Stimulated activated CD8-positive, alpha-beta memory T cell treated with anti-CD3 and anti-CD28 coated beads, Interleukin-7, amount 100 ng/mL, for 48 hours (primary cell): Measurements from ENCODE around the gene KCNH2.
"Not testable (repeated sequence)": the region's sequence is repeated elsewhere in the genome, so short reads cannot be mapped to it uniquely, and the experiment has no call there.

Experiments
- DNase-seq, 2 donors: peaks; one replicate each; pipeline ENCODE4 v3.0.0-alpha.2; 2020; ENCODE audit warnings: low read depth in 1 of 2; ENCODE audit errors: extremely low read depth in 1 of 2

Gene KCNH2

GRCh38 chr7:151012911-151013347 is 34.8 kb upstream of the KCNH2 start:
- DNase-seq: no peak

DNA sequence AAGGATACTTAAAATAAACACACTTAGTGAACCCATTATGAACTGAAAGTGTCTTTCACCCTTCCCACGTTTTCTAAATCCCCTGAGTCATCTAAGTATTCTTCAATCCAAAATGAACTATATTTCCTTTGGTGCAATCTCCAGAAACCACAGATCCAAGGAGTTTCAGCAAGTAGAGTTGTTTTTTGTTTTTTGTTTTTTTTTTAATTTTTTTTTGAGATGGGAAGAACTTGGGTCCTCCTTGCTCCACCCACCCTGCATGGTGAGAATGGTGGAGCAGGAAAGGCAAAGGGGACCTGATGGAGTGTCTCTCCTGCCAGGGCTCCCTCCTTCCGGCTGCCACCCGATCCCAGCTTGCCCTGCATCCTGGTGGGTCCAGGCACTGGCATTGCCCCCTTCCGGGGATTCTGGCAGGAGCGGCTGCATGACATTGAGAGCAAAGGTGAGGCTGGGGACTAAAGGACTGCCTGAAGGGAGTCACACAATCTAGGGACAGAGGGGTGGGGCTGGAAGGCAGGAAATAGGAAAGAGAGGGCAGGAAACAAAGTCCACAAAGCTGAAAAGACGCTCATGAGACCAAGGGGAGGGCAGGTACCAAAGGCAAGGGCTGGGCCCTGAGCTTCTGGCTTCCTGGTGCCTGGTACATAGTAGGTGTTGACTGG is 34.0 kb upstream of the KCNH2 start:
- DNase-seq: no peak

GRCh38 chr7:151011616-151012015 is 33.5 kb upstream of the KCNH2 start:
- DNase-seq: not testable (repeated sequence)

GRCh38 chr7:151011097-151011409 is 32.9 kb upstream of the KCNH2 start:
- no peak for DNase-seq

DNA sequence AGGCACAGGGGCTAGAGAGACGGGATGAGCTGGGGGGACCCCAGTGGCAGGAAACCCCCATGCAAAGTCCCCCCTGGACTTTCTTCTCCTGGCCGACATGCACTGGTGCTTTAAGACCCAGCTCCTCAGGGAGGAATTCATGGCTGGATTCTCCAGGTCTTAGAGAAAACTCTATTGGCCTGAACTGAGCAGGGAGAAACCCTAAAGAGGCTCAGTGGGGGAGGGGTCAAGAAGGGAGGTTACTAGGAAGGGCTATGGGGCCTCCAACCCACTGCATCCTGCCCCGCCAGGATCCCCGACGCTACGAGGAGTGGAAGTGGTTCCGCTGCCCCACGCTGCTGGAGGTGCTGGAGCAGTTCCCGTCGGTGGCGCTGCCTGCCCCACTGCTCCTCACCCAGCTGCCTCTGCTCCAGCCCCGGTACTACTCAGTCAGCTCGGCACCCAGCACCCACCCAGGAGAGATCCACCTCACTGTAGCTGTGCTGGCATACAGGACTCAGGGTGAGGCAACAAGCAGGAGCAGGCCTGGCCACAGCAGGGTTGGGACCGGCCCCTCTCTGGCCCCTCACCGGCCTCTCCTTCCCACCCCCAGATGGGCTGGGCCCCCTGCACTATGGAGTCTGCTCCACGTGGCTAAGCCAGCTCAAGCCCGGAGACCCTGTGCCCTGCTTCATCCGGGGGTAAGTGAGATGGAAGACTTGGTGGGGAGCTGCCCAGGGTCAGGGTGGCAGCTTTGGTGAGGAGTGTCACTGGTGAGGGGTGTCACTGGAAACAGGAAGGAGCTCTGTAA is 32.4 kb upstream of the KCNH2 start:
- no peak for DNase-seq

- no peak for DNase-seq
Observed at GRCh38 chr7:151010037-151010306, 31.9 kb upstream of the KCNH2 start.

GRCh38 chr7:151009327-151010036 is 31.4 kb upstream of the KCNH2 start:
- no peak for DNase-seq

DNA sequence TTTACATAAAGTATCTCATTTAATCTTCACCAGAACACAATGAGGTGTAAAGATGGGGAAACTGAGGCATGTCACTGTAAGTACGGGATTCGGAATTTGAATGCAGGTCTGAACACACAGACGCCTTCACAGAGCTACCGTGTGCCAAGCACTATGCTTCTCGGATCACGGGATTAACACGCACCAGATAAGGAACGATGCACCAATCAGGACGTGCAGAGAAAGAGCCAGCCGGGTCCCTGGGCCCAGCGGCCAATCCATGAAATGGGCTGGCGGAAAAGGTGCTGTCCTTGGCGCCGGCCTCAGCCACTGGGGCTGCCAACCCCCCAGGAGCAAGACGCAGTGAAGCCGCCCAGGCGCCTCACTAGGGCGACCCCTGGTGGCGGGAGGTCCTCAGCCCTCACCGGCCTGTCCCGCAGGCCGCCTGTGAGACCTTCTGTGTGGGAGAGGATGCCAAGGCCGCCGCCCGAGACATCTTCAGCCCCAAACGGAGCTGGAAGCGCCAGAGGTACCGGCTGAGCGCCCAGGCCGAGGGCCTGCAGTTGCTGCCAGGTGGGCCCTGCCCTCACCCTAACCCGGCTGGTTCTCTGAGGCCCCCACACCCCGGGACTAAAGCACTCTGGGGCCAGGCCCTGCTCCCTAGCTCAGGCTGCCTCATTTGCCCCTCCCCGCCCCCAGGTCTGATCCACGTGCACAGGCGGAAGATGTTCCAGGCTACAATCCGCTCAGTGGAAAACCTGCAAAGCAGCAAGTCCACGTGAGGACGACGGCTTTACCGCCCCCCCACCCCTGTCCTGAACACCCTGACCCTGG is 30.6 kb upstream of the KCNH2 start:
- peak; percentile 67 to 75 for DNase-seq

DNA sequence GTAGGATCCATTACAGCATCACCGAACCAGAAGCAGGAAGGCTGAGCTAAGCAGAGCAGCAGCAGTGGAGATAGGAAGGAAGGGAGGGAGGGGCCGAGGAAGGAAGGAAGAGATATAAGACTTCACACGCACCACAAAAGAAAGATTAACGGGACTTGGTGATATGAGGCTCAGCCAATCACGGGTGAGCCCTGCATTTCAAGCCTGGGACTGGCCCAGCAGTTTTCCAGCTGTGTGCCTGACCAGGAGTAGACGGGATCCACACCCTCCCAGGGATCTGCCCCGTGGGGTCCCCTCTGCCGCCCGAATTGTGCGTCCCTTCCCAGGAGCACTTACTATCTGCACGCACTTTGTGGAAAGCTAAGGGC is 30.0 kb upstream of the KCNH2 start:
- DNase-seq: no peak

DNA sequence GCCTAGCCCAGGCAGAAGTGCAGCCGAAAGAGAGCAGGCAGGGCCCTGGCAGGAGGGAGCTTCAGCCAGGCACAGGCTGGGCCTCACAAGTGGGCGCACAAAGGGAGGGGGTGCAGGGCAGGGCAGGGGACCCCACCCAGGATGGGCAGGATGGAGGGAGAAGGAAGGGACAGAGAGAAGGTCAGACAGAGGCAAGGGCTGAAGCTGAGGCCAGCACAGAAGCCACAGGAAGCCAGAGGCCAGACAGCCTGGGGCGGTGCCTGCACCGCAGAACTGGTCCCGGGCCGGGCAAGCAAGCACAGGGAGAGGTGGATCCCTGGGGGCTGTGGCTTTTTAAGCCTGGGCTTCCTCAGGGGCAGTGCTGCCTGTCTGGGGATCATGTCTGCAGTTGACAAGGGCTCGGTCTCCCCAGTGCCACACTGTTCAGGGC is 29.4 kb upstream of the KCNH2 start:
- no peak for DNase-seq

- no peak for DNase-seq
Observed at GRCh38 chr7:151006590-151007300, 28.6 kb upstream of the KCNH2 start.

- no peak for DNase-seq
Observed at GRCh38 chr7:151005566-151005965, 27.4 kb upstream of the KCNH2 start.

DNA sequence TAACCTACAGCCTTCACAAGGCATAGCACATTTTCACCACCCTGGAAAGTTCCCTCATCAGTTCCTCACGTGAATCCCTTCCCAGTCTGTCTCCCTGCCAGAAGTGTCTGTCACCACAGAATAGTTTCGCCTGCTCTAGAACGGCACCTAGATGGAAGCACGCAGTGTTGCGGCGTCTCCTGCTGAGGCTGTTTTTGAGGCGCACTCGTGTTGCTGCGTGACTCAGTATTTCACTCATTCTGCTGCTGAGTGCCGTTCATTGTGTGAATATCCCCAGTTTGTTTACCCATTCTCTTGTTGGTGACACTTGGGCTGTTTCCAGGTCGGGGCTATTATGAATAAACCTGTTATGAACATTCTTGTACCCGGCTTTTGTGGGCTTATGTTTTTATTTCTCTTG is 25.5 kb upstream of the KCNH2 start:
- no peak for DNase-seq

DNA sequence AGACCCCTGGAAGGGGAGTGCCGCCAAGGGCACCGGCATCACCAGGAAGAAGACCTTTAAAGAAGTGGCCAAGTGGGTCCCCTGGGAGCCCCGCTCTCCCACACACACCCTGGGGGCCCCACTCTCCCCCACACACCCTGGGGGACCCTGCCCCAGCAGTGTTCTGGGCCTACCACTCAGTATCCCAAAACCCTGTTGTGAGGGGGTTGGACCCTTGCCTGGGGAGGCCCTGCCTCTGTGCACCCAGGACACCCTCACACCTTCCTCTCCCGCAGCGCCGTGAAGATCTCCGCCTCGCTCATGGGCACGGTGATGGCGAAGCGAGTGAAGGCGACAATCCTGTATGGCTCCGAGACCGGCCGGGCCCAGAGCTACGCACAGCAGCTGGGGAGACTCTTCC is 23.4 kb upstream of the KCNH2 start:
- no peak for DNase-seq

DNA sequence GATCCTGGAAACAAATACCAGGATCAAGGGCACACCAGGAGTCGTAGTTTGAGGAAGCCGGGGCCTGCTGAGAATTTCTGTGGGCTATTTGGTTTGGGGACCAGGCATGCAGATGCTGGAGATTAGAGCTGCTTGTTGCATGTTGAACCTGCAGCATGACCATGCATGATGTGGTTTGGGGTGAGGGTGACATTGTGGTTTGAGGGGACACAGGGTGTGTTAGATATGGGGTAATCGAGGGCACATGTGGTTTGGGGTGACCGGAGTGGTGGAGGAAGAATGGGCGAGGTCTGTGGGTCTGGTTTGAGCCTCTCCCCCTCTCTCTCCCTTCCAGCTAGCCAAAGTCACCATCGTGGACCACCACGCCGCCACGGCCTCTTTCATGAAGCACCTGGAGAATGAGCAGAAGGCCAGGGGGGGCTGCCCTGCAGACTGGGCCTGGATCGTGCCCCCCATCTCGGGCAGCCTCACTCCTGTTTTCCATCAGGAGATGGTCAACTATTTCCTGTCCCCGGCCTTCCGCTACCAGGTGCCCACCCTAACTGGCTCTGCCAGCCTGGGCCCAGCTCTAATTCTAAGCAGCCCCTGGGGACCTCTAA is 22.9 kb upstream of the KCNH2 start:
- no peak for DNase-seq

- no peak for DNase-seq
Observed at GRCh38 chr7:150999497-151000230, 21.5 kb upstream of the KCNH2 start.

DNA sequence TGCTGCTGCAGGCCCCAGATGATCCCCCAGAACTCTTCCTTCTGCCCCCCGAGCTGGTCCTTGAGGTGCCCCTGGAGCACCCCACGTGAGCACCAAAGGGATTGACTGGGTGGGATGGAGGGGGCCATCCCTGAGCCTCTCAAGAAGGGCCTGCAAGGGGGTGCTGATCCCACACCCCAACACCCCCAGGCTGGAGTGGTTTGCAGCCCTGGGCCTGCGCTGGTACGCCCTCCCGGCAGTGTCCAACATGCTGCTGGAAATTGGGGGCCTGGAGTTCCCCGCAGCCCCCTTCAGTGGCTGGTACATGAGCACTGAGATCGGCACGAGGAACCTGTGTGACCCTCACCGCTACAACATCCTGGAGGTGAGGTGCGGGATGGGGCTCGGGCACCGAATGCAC is 20.9 kb upstream of the KCNH2 start:
- no peak for DNase-seq

- DNase-seq: no peak
Observed at GRCh38 chr7:150998341-150998740, 20.2 kb upstream of the KCNH2 start.

GRCh38 chr7:150997817-150998216 is 19.7 kb upstream of the KCNH2 start:
- no peak for DNase-seq

DNA sequence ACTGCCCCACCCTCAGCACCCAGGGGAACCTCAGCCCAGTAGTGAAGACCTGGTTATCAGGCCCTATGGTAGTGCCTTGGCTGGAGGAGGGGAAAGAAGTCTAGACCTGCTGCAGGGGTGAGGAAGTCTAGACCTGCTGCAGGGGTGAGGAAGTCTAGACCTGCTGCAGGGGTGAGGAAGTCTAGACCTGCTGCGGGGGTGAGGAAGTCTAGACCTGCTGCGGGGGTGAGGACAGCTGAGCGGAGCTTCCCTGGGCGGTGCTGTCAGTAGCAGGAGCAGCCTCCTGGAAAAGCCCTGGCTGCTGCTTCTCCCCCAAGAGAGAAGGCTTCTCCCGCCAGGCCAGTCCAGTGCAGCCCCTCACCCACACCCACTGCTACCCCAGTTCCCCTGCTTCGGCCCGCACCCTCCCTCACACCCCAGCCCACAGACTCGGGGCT is 19.0 kb upstream of the KCNH2 start:
- DNase-seq: no peak
